HFF-Myc (cell line): ENCODE data around the gene ABCA1.

Experiments
- DNase-seq: peaks from one replicate; pipeline ENCODE4 v3.0.0-alpha.2; 2011; ENCODE audit warnings: low read depth; ENCODE audit errors: extremely low read depth
- H3K4me3 ChIP-seq: replicated peaks from 2 replicates; pipeline ENCODE4 v1.5.1; 2011; ENCODE audit warnings: low read depth, mild to moderate bottlenecking, control low read depth, low read length
- CTCF ChIP-seq: IDR thresholded peaks from 2 replicates; pipeline ENCODE4 v1.5.1; 2012; ENCODE audit warnings: mild to moderate bottlenecking, low read depth, low read length, control low read depth; ENCODE audit errors: missing control alignments

The ABCA1 gene

GRCh38 chr9:104972242-104972866 is 44.4 kb upstream of the ABCA1 start:
- DNase-seq = no peak
- TF ChIP-seq CTCF = no peak

GRCh38 chr9:104971511-104971910 is 43.6 kb upstream of the ABCA1 start:
- no peak for DNase-seq
- TF ChIP-seq CTCF = no peak
- H3K4me3 ChIP-seq = no peak overlapping the region

More at GRCh38 chr9:104972242-104972866, 44.4 kb upstream of the ABCA1 start:
- no peak overlapping the region for H3K4me3 ChIP-seq

GRCh38 chr9:104970271-104970987 is 42.5 kb upstream of the ABCA1 start:
- no peak for TF ChIP-seq CTCF
- DNase-seq = no peak

GRCh38 chr9:104969116-104969515 is 41.2 kb upstream of the ABCA1 start:
- no peak overlapping the region for H3K4me3 ChIP-seq
- no peak for DNase-seq
- TF ChIP-seq CTCF = no peak

More at GRCh38 chr9:104970271-104970987, 42.5 kb upstream of the ABCA1 start:
- H3K4me3 ChIP-seq = no peak overlapping the region

GRCh38 chr9:104968025-104968982 is 40.3 kb upstream of the ABCA1 start:
- H3K4me3 ChIP-seq = peak overlapping the region; percentile 74
- DNase-seq = peak; percentile 26
- TF ChIP-seq CTCF = no peak

- no peak overlapping the region for H3K4me3 ChIP-seq
- DNase-seq = no peak
- TF ChIP-seq CTCF = no peak
Observed at GRCh38 chr9:104963076-104963475, 35.1 kb upstream of the ABCA1 start.
